Measurements from ENCODE around the gene GID8. TPM values are rescaled to one million over a fixed set of nuclear protein-coding genes. Genes with fewer than 3 reads are reported as not detected.
A peak's percentile ranks its signal among the peaks of the same experiment; 100 is the strongest.

GID8 gene
- polyA plus RNA-seq, 2 of the 4 experiments (the other 2 are of a cell fraction), result 19.2 to 24.5 TPM

- 1% methylated on average over 39 of the region's 63 CpGs for WGBS (ENCODE audit: missing lambda C conversion rate)
- Histone ChIP-seq H3K27ac (peak overlapping the region; percentile 96 to 98), H3K4me1 (peaks cover 45% of the 10 kb centered on the region), H3K4me3 (peak overlapping the region; percentile 76), H3K4me2 (peak overlapping the region; percentile 93), H3K9me3 (no peaks in the 10 kb centered on the region)
- ChIA-PET CTCF (interaction anchor here (0.6 to 22.6 kb wide), 8 partner anchors 8 to 55 kb away, joined by 3 to 368 read pairs (median 4); no protein-coding TSS in a partner anchor), POLR2A (interaction anchor here (0.6 to 1.2 kb wide), 2 partner anchors 13 to 50 kb away, joined by 3 read pairs; partner anchors contain the start of gene GID8)
- DNase-seq (ENCODE audit: low read depth in 1 of 2, low spot score in 1 of 2) (peak in 1 of 2 experiments; percentile 34), FAIRE-seq (no peak), ATAC-seq (peak; percentile 20 to 23)
- TF ChIP-seq REST (IDR thresholded peaks at IDR 0.05), result no peak
- TF ChIP-seq POLR2A (IDR thresholded peaks at IDR 0.05; ENCODE audit: low read length), result peak; percentile 24
- TF ChIP-seq TFCP2L1 (CRISPR knock-in tag; IDR thresholded peaks at IDR 0.05), result 0 out of 2 replicates have a peak, but pooled peaks have one; percentile 56
- 0 out of 2 replicates have a peak, but pooled peaks have one; percentile 6 for TF ChIP-seq GATA3 (IDR thresholded peaks at IDR 0.05; ENCODE audit: borderline replicate concordance)
Measured at GRCh38 chr20:62925420-62926228, 12.3 kb upstream of the GID8 start.

- FAIRE-seq (no peak), DNase-seq (ENCODE audit: low read depth in 1 of 2, low spot score in 1 of 2) (peak; percentile 88 to 96), ATAC-seq (peak; percentile 83 to 89)
- Histone ChIP-seq H3K9me3 (no peaks in the 10 kb centered on the region), H3K4me2 (peak within 1 kb of the TSS; percentile 93), H3K4me3 (peak within 1 kb of the TSS; percentile 76), H3K27ac (peak within 1 kb of the TSS; percentile 96 to 98), H3K4me1 (peaks cover 38% of the 10 kb centered on the region)
- ChIA-PET CTCF (interaction anchor here (0.6 to 22.6 kb wide), 15 partner anchors 8 to 481 kb away, joined by 3 to 368 read pairs (median 6); partner anchors contain the start of gene GID8), POLR2A (interaction anchor here (1.2 kb wide), 1 partner anchor 12 kb away, joined by 3 read pairs; the partner anchor contains the start of gene GID8)
- 16% methylated on average over 21 of the region's 92 CpGs for WGBS (ENCODE audit: missing lambda C conversion rate)
- TF ChIP-seq MAX (IDR thresholded peaks at IDR 0.05) (peak; percentile 54; the same call in 1 of the 2 replicates), HMGXB4 (CRISPR knock-in tag; IDR thresholded peaks at IDR 0.05; ENCODE audit: borderline replicate concordance) (peak; percentile 75; the same call in 1 of the 2 replicates), POLR2A (IDR thresholded peaks at IDR 0.05; ENCODE audit: low read length) (no peak), REST (IDR thresholded peaks at IDR 0.05) (no peak), ESRRA (IDR thresholded peaks at IDR 0.05; ENCODE audit: borderline replicate concordance, low read length) (no peak), KDM5A (IDR thresholded peaks at IDR 0.05) (0 out of 2 replicates have a peak, but pooled peaks have one; percentile 47), ZSCAN20 (CRISPR knock-in tag; IDR thresholded peaks at IDR 0.05) (no peak), POLR2AphosphoS2 (conservative IDR thresholded peaks at IDR 0.05; ENCODE audit: low read length) (no peak), E2F6 (IDR thresholded peaks at IDR 0.05; ENCODE audit: borderline replicate concordance, low read depth) (0 out of 2 replicates have a peak, but pooled peaks have one; percentile 45), RNF2 (IDR thresholded peaks at IDR 0.05; ENCODE audit: borderline replicate concordance, low read depth) (no peak), RAD21 (conservative IDR thresholded peaks at IDR 0.05 in 1 of 2, IDR thresholded peaks at IDR 0.05 in 1 of 2) (no peak), PHF8 (IDR thresholded peaks at IDR 0.05; ENCODE audit: borderline replicate concordance, low read depth) (peak; percentile 32), SREBF2 (IDR thresholded peaks at IDR 0.05) (no peak), HES2 (IDR thresholded peaks at IDR 0.05) (no peak), MAZ (IDR thresholded peaks at IDR 0.05; ENCODE audit: borderline replicate concordance, low read depth, low read length) (no peak), HEYL (CRISPR knock-in tag; IDR thresholded peaks at IDR 0.05) (no peak), USF2 (IDR thresholded peaks at IDR 0.05) (no peak)
Measured at GRCh38 chr20:62926229-62927127, 11.5 kb upstream of the GID8 start, which contains the start of gene DIDO1. DIDO1 (minus strand) TSS chr20:62926505.

All from A549 (cell line).